Bronchial epithelial cell (primary cell): ENCODE results near the gene GSTT2. TPM values are rescaled to one million over a fixed set of nuclear protein-coding genes. Genes with fewer than 3 reads are reported as not detected.

Experiments
- DNase-seq: peaks from one replicate; pipeline ENCODE4 v3.0.0-alpha.2; 2010; ENCODE audit warnings: low read depth
- FAIRE-seq: peaks from 2 replicates; lab custom pipeline; 2011; peaks lifted over from hg19 to GRCh38; lab: Jason Lieb, UNC
- H3K27me3 ChIP-seq: 2 replicates; pipeline ENCODE4 v1.5.1; 2011; ENCODE audit warnings: low read length; ENCODE audit not compliant: control insufficient read depth, insufficient read depth
- H3K36me3 ChIP-seq: 2 replicates; pipeline ENCODE4 v1.5.1; 2011; ENCODE audit warnings: low read length; ENCODE audit not compliant: control insufficient read depth, insufficient read depth
- H3K4me3 ChIP-seq: 2 replicates; pipeline ENCODE4 v1.5.1; 2011; ENCODE audit warnings: mild to moderate bottlenecking, low read depth, low read length, control low read depth
- total RNA-seq: library from RNA; depleted of rRNA; stranded (reverse); fragments of >200 nt; gene quantifications from 2 replicates; pipeline ENCODE4 v1.2.1, GENCODE V29; 2014
- TF ChIP-seq, protein P1 (sequence below): IDR thresholded peaks from 2 replicates; pipeline ENCODE4 v1.5.1; 2011; ENCODE audit warnings: mild to moderate bottlenecking, moderate library complexity, low read length, control low read depth, inconsistent platforms; ENCODE audit not compliant: insufficient read depth, severe bottlenecking

Gene GSTT2
- total RNA-seq, 1 donor from 2014 or later, result not detected

DNA sequence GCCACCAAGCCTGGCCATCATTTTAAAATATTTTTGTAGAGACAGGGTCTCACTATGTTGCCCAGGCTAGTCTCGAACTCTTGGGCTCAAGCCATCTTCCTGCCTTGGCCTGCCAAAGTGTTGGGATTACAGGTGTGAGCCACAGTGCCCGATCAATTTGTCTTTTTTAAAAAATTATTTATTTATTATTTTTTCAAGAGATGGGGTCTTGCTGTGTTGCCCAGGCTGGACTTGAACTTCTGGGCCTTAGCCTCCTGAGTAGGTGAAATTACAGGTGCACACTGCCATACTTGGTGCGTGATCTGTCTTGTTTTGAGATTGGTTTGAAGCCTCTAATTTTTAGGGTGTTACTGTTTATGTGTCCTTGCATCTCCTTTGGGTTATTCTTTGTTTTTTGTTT lies 41.4 kb downstream of the GSTT2 start:
- no peaks in the 10 kb centered on the region for H3K27me3 ChIP-seq
- no peaks in the 10 kb centered on the region for H3K36me3 ChIP-seq
- TF ChIP-seq, protein P1, sequence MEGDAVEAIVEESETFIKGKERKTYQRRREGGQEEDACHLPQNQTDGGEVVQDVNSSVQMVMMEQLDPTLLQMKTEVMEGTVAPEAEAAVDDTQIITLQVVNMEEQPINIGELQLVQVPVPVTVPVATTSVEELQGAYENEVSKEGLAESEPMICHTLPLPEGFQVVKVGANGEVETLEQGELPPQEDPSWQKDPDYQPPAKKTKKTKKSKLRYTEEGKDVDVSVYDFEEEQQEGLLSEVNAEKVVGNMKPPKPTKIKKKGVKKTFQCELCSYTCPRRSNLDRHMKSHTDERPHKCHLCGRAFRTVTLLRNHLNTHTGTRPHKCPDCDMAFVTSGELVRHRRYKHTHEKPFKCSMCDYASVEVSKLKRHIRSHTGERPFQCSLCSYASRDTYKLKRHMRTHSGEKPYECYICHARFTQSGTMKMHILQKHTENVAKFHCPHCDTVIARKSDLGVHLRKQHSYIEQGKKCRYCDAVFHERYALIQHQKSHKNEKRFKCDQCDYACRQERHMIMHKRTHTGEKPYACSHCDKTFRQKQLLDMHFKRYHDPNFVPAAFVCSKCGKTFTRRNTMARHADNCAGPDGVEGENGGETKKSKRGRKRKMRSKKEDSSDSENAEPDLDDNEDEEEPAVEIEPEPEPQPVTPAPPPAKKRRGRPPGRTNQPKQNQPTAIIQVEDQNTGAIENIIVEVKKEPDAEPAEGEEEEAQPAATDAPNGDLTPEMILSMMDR, result no peak
- no peak overlapping the region for H3K4me3 ChIP-seq
- DNase-seq, result no peak
- no peak for FAIRE-seq

DNA sequence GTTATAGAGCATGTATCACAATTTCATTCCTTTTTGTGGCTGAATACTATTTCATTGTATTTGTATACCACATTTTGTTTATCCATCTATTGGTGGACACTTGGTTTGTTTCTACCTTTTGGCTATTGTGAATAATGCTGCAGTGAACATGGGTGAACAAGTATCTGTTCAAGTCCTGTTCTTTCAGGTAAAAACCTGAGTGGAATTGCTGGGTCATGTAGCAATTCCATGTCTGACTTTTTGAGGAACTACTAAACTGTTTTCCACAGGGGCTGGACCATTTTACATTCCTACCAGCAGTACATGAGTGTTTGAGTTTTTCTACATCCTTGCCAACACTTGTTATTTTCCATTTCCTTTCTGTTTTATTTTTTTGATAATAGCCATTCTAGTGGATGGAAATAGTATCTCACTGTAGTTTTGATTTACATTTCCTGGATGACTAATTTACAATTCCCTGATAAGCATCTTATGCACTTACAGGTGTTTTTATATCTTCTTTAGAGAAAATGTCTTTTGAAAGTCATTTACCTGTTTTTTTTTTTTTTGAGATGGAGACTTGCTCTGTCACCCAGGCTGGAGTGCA lies 43.4 kb downstream of the GSTT2 start:
- DNase-seq (no peak), FAIRE-seq (no peak)
- Histone ChIP-seq H3K4me3 (no peak overlapping the region), H3K27me3 (no peaks in the 10 kb centered on the region), H3K36me3 (no peaks in the 10 kb centered on the region)
- TF ChIP-seq, protein P1, result no peak

DNA sequence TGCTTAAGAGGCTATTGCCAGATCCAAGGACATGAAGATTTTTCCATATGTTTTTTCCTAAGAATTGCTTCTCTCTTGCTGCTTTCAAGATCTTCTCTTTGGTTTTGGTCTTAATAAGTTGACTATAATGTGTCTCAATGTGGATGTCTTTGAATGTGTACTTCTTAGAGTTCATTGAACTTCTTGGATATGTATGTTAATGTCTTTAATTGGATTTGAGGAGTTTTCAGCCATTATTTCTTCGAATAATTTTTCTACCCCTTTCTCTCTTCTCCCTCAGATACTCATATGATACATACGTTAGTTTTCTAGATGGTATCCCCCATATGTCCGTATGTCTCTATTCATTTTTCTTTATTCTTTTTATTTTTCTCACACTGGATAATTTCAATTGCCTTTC lies 44.4 kb downstream of the GSTT2 start:
- no peaks in the 10 kb centered on the region for H3K27me3 ChIP-seq
- no peak for FAIRE-seq
- H3K36me3 ChIP-seq, result no peaks in the 10 kb centered on the region
- H3K4me3 ChIP-seq, result no peak overlapping the region
- TF ChIP-seq, protein P1, result no peak
- DNase-seq, result no peak

DNA sequence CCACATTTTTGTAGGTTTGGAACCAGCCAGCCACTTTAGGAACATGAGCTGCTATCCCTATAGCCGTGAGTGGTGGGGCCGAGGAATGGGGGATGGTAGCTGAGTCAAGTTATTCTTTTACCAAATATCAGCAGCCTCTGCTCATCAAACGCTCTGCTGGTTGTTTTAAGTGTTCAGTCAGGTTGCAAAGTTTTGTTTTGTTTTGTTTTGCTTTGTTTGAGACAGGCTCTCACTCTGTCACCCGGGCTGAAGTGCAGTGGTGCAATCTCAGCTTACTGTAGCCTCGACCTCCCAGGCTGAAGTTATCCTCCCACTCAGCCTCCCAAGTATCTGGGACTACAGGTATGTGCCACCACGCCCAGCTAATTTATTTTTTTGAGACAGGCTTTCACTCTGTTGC lies 45.5 kb downstream of the GSTT2 start:
- DNase-seq (no peak), FAIRE-seq (no peak)
- Histone ChIP-seq H3K27me3 (no peaks in the 10 kb centered on the region), H3K36me3 (no peaks in the 10 kb centered on the region), H3K4me3 (no peak overlapping the region)
- TF ChIP-seq, protein P1, result no peak

DNA sequence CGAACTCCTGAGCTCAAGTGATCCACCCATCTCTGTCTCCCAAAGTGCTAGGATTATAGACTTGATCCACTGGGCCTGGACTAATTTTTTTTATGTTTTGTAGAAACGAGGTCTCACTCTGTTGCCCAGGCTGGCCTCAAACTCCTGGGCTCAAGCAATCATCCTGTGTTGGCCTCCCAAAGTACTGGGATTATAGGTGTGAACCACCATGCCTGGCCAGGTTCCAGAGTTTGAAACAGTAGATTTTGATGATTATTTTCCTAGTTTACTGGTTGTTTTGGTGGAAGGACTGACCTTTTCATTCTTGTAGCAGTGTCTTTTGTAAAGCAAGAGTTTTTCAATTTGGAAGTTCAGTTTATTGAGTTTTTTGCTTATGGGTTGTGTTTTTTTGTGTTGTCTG lies 46.1 kb downstream of the GSTT2 start:
- Histone ChIP-seq H3K27me3 (no peaks in the 10 kb centered on the region), H3K36me3 (no peaks in the 10 kb centered on the region), H3K4me3 (no peak overlapping the region)
- DNase-seq (no peak), FAIRE-seq (no peak)
- TF ChIP-seq, protein P1, result no peak

DNA sequence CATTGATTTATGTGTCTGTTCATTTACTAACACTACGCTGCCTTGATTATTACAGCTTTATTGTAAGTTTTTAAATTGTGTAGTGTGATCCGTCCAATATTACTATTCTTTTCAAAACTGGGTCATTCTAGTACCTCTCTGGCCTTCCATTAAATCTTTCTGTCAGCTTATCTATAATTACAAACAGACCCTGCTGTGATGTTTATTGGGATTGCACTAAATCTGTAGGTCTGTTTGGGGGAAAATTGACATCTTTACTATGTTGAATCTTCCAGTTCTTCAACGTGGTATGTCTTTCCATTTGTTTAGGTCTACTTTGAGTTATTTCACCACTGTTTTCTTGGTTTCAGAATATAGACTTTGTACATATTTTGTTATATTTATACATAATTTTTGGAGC lies 46.8 kb downstream of the GSTT2 start:
- H3K4me3 ChIP-seq, result no peak overlapping the region
- DNase-seq (no peak), FAIRE-seq (no peak)
- no peaks in the 10 kb centered on the region for H3K36me3 ChIP-seq
- TF ChIP-seq, protein P1, result no peak
- H3K27me3 ChIP-seq, result no peaks in the 10 kb centered on the region
